Astrocyte (in vitro differentiated cells and primary cell): Measurements from ENCODE around the gene FEM1B. TPM values are rescaled to one million over a fixed set of nuclear protein-coding genes. Genes with fewer than 3 reads are reported as not detected.

Experiments used
- DNase-seq: peaks from one replicate; pipeline ENCODE4 v3.0.0-alpha.2; 2010; ENCODE audit warnings: low read depth
- FAIRE-seq: peaks from 2 replicates; lab custom pipeline; 2011; peaks lifted over from hg19 to GRCh38; lab: Jason Lieb, UNC
- H2AFZ ChIP-seq: 2 replicates; pipeline ENCODE4 v1.6.0; 2012; ENCODE audit warnings: low read depth, low read length, inconsistent platforms
- H3K27ac ChIP-seq: 2 replicates; pipeline ENCODE4 v1.5.1; 2011; ENCODE audit warnings: low read depth, low read length, inconsistent platforms
- H3K27me3 ChIP-seq: 2 replicates; pipeline ENCODE4 v1.6.0; 2011; ENCODE audit warnings: low read length, inconsistent platforms; ENCODE audit not compliant: insufficient read depth
- H3K36me3 ChIP-seq: 2 replicates; pipeline ENCODE4 v1.5.1; 2011; ENCODE audit warnings: low read length, inconsistent platforms; ENCODE audit not compliant: insufficient read depth
- H3K4me1 ChIP-seq: 2 replicates; pipeline ENCODE4 v1.5.1; 2011; ENCODE audit warnings: low read length, inconsistent platforms; ENCODE audit not compliant: insufficient read depth
- H3K4me2 ChIP-seq: 2 replicates; pipeline ENCODE4 v1.6.0; 2012; ENCODE audit warnings: low read length, inconsistent platforms
- H3K4me3 ChIP-seq: 2 replicates; pipeline ENCODE4 v1.5.1; 2011; ENCODE audit warnings: low read depth, mild to moderate bottlenecking, low read length, inconsistent platforms; ENCODE audit not compliant: insufficient read depth
- H3K79me2 ChIP-seq: 2 replicates; pipeline ENCODE4 v1.6.0; 2012; ENCODE audit warnings: mild to moderate bottlenecking, low read length, inconsistent platforms; ENCODE audit not compliant: insufficient read depth
- H3K9ac ChIP-seq: 2 replicates; pipeline ENCODE4 v1.6.0; 2012; ENCODE audit warnings: mild to moderate bottlenecking, low read length, inconsistent platforms
- H3K9me3 ChIP-seq: 2 replicates; pipeline ENCODE4 v1.5.1; 2012; ENCODE audit warnings: low read depth, mild to moderate bottlenecking, low read length, inconsistent platforms; ENCODE audit not compliant: insufficient read depth
- H4K20me1 ChIP-seq: 2 replicates; pipeline ENCODE4 v1.6.0; 2012; ENCODE audit warnings: low read length, inconsistent platforms; ENCODE audit not compliant: insufficient read depth
- H3K27ac Mint-ChIP-seq: one replicate; pipeline ENCODE4 v1.8.0; 2021; ENCODE audit warnings: mild to moderate bottlenecking, mixed read lengths; ENCODE audit not compliant: unreplicated experiment
- H3K27me3 Mint-ChIP-seq: one replicate; pipeline ENCODE4 v1.8.0; 2021; ENCODE audit warnings: low read depth, mixed read lengths; ENCODE audit not compliant: unreplicated experiment
- H3K36me3 Mint-ChIP-seq: one replicate; pipeline ENCODE4 v1.8.0; 2021; ENCODE audit warnings: low read depth, mixed read lengths; ENCODE audit not compliant: unreplicated experiment
- H3K4me1 Mint-ChIP-seq: one replicate; pipeline ENCODE4 v1.8.0; 2021; ENCODE audit warnings: low read depth, mixed read lengths; ENCODE audit not compliant: unreplicated experiment
- H3K4me3 Mint-ChIP-seq: one replicate; pipeline ENCODE4 v1.8.0; 2021; ENCODE audit warnings: mild to moderate bottlenecking, moderate library complexity, mixed read lengths; ENCODE audit not compliant: unreplicated experiment
- H3K9me3 Mint-ChIP-seq: one replicate; pipeline ENCODE4 v1.8.0; 2021; ENCODE audit warnings: mild to moderate bottlenecking, mixed read lengths; ENCODE audit not compliant: unreplicated experiment
- EZH2 ChIP-seq: IDR thresholded peaks from 2 replicates; pipeline ENCODE4 v1.6.1; 2012; ENCODE audit warnings: mild to moderate bottlenecking, low read length, inconsistent platforms; ENCODE audit not compliant: insufficient read depth
- total RNA-seq: library from RNA; stranded (reverse); gene quantifications from 2 replicates; pipeline ENCODE4 v1.2.1, GENCODE V29; 2021
- TF ChIP-seq, protein P1 (sequence below): IDR thresholded peaks from 2 replicates; pipeline ENCODE4 v1.5.1; 2011; ENCODE audit warnings: low read depth, mild to moderate bottlenecking, inconsistent platforms, low read length, moderate library complexity; ENCODE audit not compliant: insufficient read depth

Gene FEM1B
- total RNA-seq, 1 donor from 2014 or later: 38.6 TPM

DNA sequence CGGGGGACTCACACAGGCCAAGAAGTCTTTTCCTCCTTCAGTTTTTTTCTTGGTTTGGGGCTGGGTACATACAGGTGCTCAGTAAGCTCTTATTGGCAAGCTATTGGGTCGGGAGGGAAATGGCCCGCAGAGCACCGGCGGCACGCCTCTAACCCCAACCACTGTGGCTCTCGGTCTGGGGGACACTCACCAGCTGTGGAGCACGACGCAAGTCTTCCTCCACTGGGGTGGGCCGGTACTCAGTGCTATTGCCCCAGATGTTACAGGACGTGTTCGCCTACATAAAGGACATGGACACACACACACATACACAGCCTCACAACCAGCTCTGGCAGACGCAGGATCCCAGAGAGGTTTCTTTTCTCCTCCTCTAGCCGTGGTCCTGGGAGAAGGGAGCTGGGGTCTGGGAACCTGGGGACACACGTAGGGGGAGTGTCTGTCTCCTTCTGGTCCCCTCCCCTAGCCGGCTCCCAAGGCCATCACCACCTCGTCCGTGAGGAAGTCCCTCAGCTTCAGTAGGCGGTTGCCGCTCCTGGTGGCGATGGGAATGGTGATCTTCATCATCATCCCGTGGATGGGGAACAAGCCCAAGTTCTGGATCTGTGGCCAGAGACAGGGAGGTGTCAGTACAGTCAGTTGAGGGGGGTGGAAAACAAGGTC lies 33.4 kb downstream of the FEM1B start:
- Mint-ChIP-seq H3K9me3 (no peaks in the 10 kb centered on the region), H3K4me1 (peaks cover 38% of the 10 kb centered on the region), H3K27ac (peak overlapping the region; percentile 4), H3K36me3 (peaks cover 45% of the 10 kb centered on the region), H3K4me3 (no peak overlapping the region), H3K27me3 (no peaks in the 10 kb centered on the region)
- no peak overlapping the region for H3K4me3 ChIP-seq
- peaks cover 26% of the 10 kb centered on the region for H3K36me3 ChIP-seq
- H3K4me1 ChIP-seq: peaks cover 29% of the 10 kb centered on the region
- no peak overlapping the region for H3K27ac ChIP-seq
- no peak overlapping the region for H3K4me2 ChIP-seq
- no peaks in the 10 kb centered on the region for H3K9me3 ChIP-seq
- DNase-seq: no peak
- no peaks in the 10 kb centered on the region for H3K79me2 ChIP-seq
- no peak overlapping the region for H3K9ac ChIP-seq
- no peak overlapping the region for H2AFZ ChIP-seq
- no peak for FAIRE-seq
- H3K27me3 ChIP-seq: no peaks in the 10 kb centered on the region
- TF ChIP-seq, protein P1, sequence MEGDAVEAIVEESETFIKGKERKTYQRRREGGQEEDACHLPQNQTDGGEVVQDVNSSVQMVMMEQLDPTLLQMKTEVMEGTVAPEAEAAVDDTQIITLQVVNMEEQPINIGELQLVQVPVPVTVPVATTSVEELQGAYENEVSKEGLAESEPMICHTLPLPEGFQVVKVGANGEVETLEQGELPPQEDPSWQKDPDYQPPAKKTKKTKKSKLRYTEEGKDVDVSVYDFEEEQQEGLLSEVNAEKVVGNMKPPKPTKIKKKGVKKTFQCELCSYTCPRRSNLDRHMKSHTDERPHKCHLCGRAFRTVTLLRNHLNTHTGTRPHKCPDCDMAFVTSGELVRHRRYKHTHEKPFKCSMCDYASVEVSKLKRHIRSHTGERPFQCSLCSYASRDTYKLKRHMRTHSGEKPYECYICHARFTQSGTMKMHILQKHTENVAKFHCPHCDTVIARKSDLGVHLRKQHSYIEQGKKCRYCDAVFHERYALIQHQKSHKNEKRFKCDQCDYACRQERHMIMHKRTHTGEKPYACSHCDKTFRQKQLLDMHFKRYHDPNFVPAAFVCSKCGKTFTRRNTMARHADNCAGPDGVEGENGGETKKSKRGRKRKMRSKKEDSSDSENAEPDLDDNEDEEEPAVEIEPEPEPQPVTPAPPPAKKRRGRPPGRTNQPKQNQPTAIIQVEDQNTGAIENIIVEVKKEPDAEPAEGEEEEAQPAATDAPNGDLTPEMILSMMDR: no peak
- TF ChIP-seq EZH2: no peak
- H4K20me1 ChIP-seq: no peaks in the 10 kb centered on the region

GRCh38 chr15:68311464-68311835 lies 33.9 kb downstream of the FEM1B start:
- H3K4me3 Mint-ChIP-seq: no peak overlapping the region
- peaks cover 42% of the 10 kb centered on the region for H3K36me3 Mint-ChIP-seq
- Histone ChIP-seq H3K79me2 (no peaks in the 10 kb centered on the region), H2AFZ (no peak overlapping the region), H3K27ac (no peak overlapping the region), H3K36me3 (peaks cover 26% of the 10 kb centered on the region), H3K4me2 (no peak overlapping the region), H3K27me3 (no peaks in the 10 kb centered on the region), H3K9me3 (no peaks in the 10 kb centered on the region), H4K20me1 (peaks cover 2% of the 10 kb centered on the region), H3K4me1 (peaks cover 29% of the 10 kb centered on the region), H3K9ac (no peak overlapping the region), H3K4me3 (no peak overlapping the region)
- H3K27ac Mint-ChIP-seq: peak overlapping the region; percentile 84
- H3K27me3 Mint-ChIP-seq: no peaks in the 10 kb centered on the region
- DNase-seq: no peak
- no peak for FAIRE-seq
- H3K4me1 Mint-ChIP-seq: peaks cover 33% of the 10 kb centered on the region
- TF ChIP-seq, protein P1: no peak
- no peak for TF ChIP-seq EZH2
- H3K9me3 Mint-ChIP-seq: no peaks in the 10 kb centered on the region

DNA sequence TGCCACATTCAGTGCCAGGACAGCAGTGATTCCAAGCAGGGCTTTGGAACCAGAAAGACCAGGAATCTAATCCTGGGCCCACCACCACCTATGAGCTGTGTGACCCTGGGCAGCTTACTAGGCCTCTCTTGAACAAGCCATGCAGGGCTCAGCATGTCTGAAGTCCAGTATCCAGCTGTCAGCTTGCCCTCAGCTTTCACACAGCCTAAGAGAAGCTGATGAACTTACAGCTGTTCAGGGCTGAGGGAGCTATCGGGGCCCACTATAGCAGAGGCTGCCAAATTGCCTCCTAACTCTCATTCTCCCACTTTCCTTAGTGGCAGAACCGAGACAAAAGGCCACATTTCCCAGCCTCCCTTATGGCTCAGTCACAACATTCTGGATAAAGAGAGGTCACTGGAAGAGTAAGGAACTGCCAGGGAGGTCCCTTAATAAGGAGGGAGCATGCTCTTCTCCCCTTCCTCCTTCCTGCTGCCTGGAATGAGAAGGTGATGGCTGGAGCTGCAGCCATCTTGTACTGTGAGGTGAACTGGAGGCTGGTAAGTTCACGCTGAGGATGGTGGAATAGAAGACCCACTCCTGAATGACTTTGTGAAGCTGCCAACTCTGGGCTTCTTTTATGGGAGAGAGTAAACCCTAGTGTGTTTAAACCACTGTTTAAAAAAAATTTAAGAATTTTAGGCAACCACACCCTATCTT lies 34.5 kb downstream of the FEM1B start:
- H3K36me3 Mint-ChIP-seq: peaks cover 42% of the 10 kb centered on the region
- H3K4me3 ChIP-seq: no peak overlapping the region

More for the DNA sequence above, 34.5 kb downstream of the FEM1B start:
- Mint-ChIP-seq H3K4me3 (no peak overlapping the region), H3K27ac (no peak overlapping the region), H3K27me3 (no peaks in the 10 kb centered on the region), H3K4me1 (peaks cover 36% of the 10 kb centered on the region), H3K9me3 (no peaks in the 10 kb centered on the region)
- no peak for TF ChIP-seq EZH2
- TF ChIP-seq, protein P1: no peak
- DNase-seq (no peak), FAIRE-seq (no peak)
- peak overlapping the region; percentile 53 for H3K9ac ChIP-seq
- H3K9me3 ChIP-seq: no peaks in the 10 kb centered on the region
- H3K4me1 ChIP-seq: peaks cover 31% of the 10 kb centered on the region
- peaks cover 6% of the 10 kb centered on the region for H4K20me1 ChIP-seq
- H3K79me2 ChIP-seq: no peaks in the 10 kb centered on the region
- no peak overlapping the region for H3K4me2 ChIP-seq
- H3K27ac ChIP-seq: peak overlapping the region; percentile 61
- no peak overlapping the region for H2AFZ ChIP-seq
- H3K27me3 ChIP-seq: no peaks in the 10 kb centered on the region
- H3K36me3 ChIP-seq: peaks cover 23% of the 10 kb centered on the region
